MM.1S (cell line): ENCODE results near the gene TNFRSF4.

Experiments used
- DNase-seq: peaks from one replicate; pipeline ENCODE4 v3.0.0-alpha.2; 2015
- H2AFZ ChIP-seq: fragments of 300-600 bp; sonication (generic); 2 replicates; pipeline ENCODE4 v1.6.0; 2016; ENCODE audit warnings: antibody characterized with exemption, low read length
- H3F3A ChIP-seq: fragments of 300-600 bp; sonication (generic); 2 replicates; pipeline ENCODE4 v1.6.1; 2016; ENCODE audit warnings: mild to moderate bottlenecking, antibody characterized with exemption, low read length, moderate library complexity, mixed read lengths; ENCODE audit not compliant: insufficient read depth
- H3K27ac ChIP-seq: fragments of 300-600 bp; sonication (generic); 2 replicates; pipeline ENCODE4 v1.5.1; 2016; ENCODE audit warnings: mild to moderate bottlenecking, low read length
- H3K27me3 ChIP-seq: fragments of 300-600 bp; sonication (generic); replicated peaks from 2 replicates; pipeline ENCODE4 v1.6.0; 2016; ENCODE audit warnings: low read length; ENCODE audit not compliant: insufficient read depth
- H3K36me3 ChIP-seq: fragments of 300-600 bp; sonication (generic); replicated peaks from 2 replicates; pipeline ENCODE4 v1.6.1; 2016; ENCODE audit warnings: mild to moderate bottlenecking, low read length, mixed read lengths; ENCODE audit not compliant: insufficient read depth
- H3K4me1 ChIP-seq: fragments of 300-600 bp; sonication (generic); 2 replicates; pipeline ENCODE4 v1.6.1; 2016; ENCODE audit warnings: low read length, mixed read lengths
- H3K4me2 ChIP-seq: fragments of 300-600 bp; sonication (generic); 2 replicates; pipeline ENCODE4 v1.6.0; 2016; ENCODE audit warnings: low read depth, low read length
- H3K4me3 ChIP-seq: fragments of 300-600 bp; sonication (generic); 2 replicates; pipeline ENCODE4 v1.5.1; 2016; ENCODE audit warnings: low read length, mixed read lengths
- H3K79me2 ChIP-seq: fragments of 300-600 bp; sonication (generic); 2 replicates; pipeline ENCODE4 v1.6.1; 2016; ENCODE audit warnings: mixed run types, low read length, mixed read lengths
- H3K9ac ChIP-seq: fragments of 300-600 bp; sonication (generic); 2 replicates; pipeline ENCODE4 v1.6.1; 2016; ENCODE audit warnings: low read length, mixed read lengths
- H3K9me2 ChIP-seq: fragments of 300-600 bp; sonication (generic); replicated peaks from 2 replicates; pipeline ENCODE4 v1.6.1; 2016; ENCODE audit warnings: mild to moderate bottlenecking, low read length, mixed read lengths; ENCODE audit not compliant: insufficient read depth
- H3K9me3 ChIP-seq: fragments of 300-600 bp; sonication (generic); replicated peaks from 2 replicates; pipeline ENCODE4 v1.6.1; 2016; ENCODE audit warnings: mild to moderate bottlenecking, low read length, mixed read lengths; ENCODE audit not compliant: insufficient read depth
- H4K20me1 ChIP-seq: fragments of 300-600 bp; sonication (generic); 2 replicates; pipeline ENCODE4 v1.6.1; 2016; ENCODE audit warnings: mild to moderate bottlenecking, low read length, moderate library complexity, mixed read lengths; ENCODE audit not compliant: insufficient read depth
- CTCF ChIP-seq: fragments of 300-600 bp; sonication (generic); IDR thresholded peaks from 2 replicates; pipeline ENCODE4 v1.5.1; 2016; ENCODE audit warnings: antibody characterized with exemption, low read length, mixed read lengths
- EZH2 ChIP-seq: fragments of 300-600 bp; sonication (generic); optimal IDR thresholded peaks from 2 replicates; pipeline ENCODE3; 2017; ENCODE audit warnings: low read depth, mild to moderate bottlenecking, antibody characterized with exemption, low read length, mixed read lengths
- EZH2phosphoT487 ChIP-seq: fragments of 300-600 bp; sonication (generic); IDR thresholded peaks from 2 replicates; pipeline ENCODE4 v1.6.1; 2018; ENCODE audit warnings: antibody characterized with exemption, low read length

The TNFRSF4 gene

GRCh38 chr1:1228596-1229321 is 14.8 kb upstream of the TNFRSF4 start:
- DNase-seq: no peak
- no peak overlapping the region for H2AFZ ChIP-seq
- no peak overlapping the region for H3K4me2 ChIP-seq
- H3K4me3 ChIP-seq: no peak overlapping the region
- H3K4me1 ChIP-seq: 0 out of 2 replicates have a peak, but pooled peaks cover 3% of the 10 kb centered on the region
- H3K27ac ChIP-seq: no peak overlapping the region
- H4K20me1 ChIP-seq: no peaks in the 10 kb centered on the region
- peaks cover 5% of the 10 kb centered on the region; the same call in 1 of the 2 replicates for H3K36me3 ChIP-seq
- H3K9me2 ChIP-seq: no peaks in the 10 kb centered on the region
- TF ChIP-seq EZH2phosphoT487: no peak
- TF ChIP-seq EZH2: no peak
- no peak for TF ChIP-seq CTCF
- peaks cover 75% of the 10 kb centered on the region for H3K79me2 ChIP-seq
- no peaks in the 10 kb centered on the region for H3K9me3 ChIP-seq
- no peaks in the 10 kb centered on the region for H3F3A ChIP-seq
- H3K27me3 ChIP-seq: no peaks in the 10 kb centered on the region
- no peak overlapping the region for H3K9ac ChIP-seq

- no peak overlapping the region for H3K9ac ChIP-seq
- peaks cover 7% of the 10 kb centered on the region for H3K36me3 ChIP-seq
- H3F3A ChIP-seq: no peaks in the 10 kb centered on the region
- no peak overlapping the region for H3K4me3 ChIP-seq
- no peak overlapping the region for H3K4me2 ChIP-seq
- no peaks in the 10 kb centered on the region for H3K27me3 ChIP-seq
- 0 out of 2 replicates have a peak, but pooled peaks cover 3% of the 10 kb centered on the region for H3K4me1 ChIP-seq
- no peaks in the 10 kb centered on the region for H4K20me1 ChIP-seq
- no peaks in the 10 kb centered on the region for H3K9me3 ChIP-seq
- H3K27ac ChIP-seq: no peak overlapping the region
- TF ChIP-seq EZH2 (no peak), EZH2phosphoT487 (no peak), CTCF (no peak)
- no peak for DNase-seq
- no peak overlapping the region for H2AFZ ChIP-seq
- peaks cover 75% of the 10 kb centered on the region for H3K79me2 ChIP-seq
- H3K9me2 ChIP-seq: no peaks in the 10 kb centered on the region
Measured at GRCh38 chr1:1228187-1228586, 14.2 kb upstream of the TNFRSF4 start.

GRCh38 chr1:1227386-1227785 is 13.4 kb upstream of the TNFRSF4 start:
- Histone ChIP-seq H3K27me3 (no peaks in the 10 kb centered on the region), H3K36me3 (peaks cover 12% of the 10 kb centered on the region), H2AFZ (no peak overlapping the region), H3F3A (no peaks in the 10 kb centered on the region), H3K79me2 (peaks cover 71% of the 10 kb centered on the region), H4K20me1 (no peaks in the 10 kb centered on the region), H3K4me2 (no peak overlapping the region), H3K9ac (no peak overlapping the region), H3K9me2 (no peaks in the 10 kb centered on the region), H3K4me1 (0 out of 2 replicates have a peak, but pooled peaks cover 3% of the 10 kb centered on the region), H3K9me3 (no peaks in the 10 kb centered on the region), H3K4me3 (no peak overlapping the region), H3K27ac (no peak overlapping the region)
- no peak for DNase-seq
- TF ChIP-seq EZH2 (no peak), EZH2phosphoT487 (no peak), CTCF (no peak)
